Mesothelial cell of epicardium (in vitro differentiated cells): ENCODE measurements around the gene HIVEP3. TPM values are rescaled to one million over a fixed set of nuclear protein-coding genes. Genes with fewer than 3 reads are reported as not detected.

ENCODE experiments used
- DNase-seq, 2 experiments: peaks; one replicate each; pipeline ENCODE4 v3.0.0; 2021; ENCODE audit warnings: low spot score in 2 of 2; ENCODE audit not compliant: unreplicated experiment in 2 of 2
- H3K27ac Mint-ChIP-seq: 2 replicates; pipeline ENCODE4 v1.8.0; 2021; ENCODE audit warnings: mixed read lengths
- H3K27me3 Mint-ChIP-seq: 2 replicates; pipeline ENCODE4 v1.8.0; 2021; ENCODE audit warnings: low read depth, mixed read lengths
- H3K36me3 Mint-ChIP-seq: 2 replicates; pipeline ENCODE4 v1.8.0; 2021; ENCODE audit warnings: mixed read lengths
- H3K4me1 Mint-ChIP-seq: 2 replicates; pipeline ENCODE4 v1.8.0; 2021; ENCODE audit warnings: mixed read lengths
- H3K4me3 Mint-ChIP-seq: 2 replicates; pipeline ENCODE4 v1.8.0; 2021; ENCODE audit warnings: mild to moderate bottlenecking, moderate library complexity, mixed read lengths
- H3K9me3 Mint-ChIP-seq: 2 replicates; pipeline ENCODE4 v1.8.0; 2021; ENCODE audit warnings: mixed read lengths
- CTCF ChIP-seq: fragments of 200-600 bp; sonication (generic); IDR thresholded peaks from one replicate; pipeline ENCODE4 v1.5.0; 2021; ENCODE audit warnings: antibody characterized with exemption; ENCODE audit not compliant: unreplicated experiment
- total RNA-seq: library from RNA; stranded (reverse); gene quantifications from 3 replicates; pipeline ENCODE4 v1.2.1, GENCODE V29; 2021

HIVEP3 gene
- total RNA-seq, 1 donor from 2014 or later = 8.9 TPM

- Mint-ChIP-seq H3K36me3 (no peaks in the 10 kb centered on the region), H3K9me3 (no peaks in the 10 kb centered on the region), H3K27me3 (no peaks in the 10 kb centered on the region), H3K4me1 (peaks cover 23% of the 10 kb centered on the region), H3K27ac (no peak overlapping the region), H3K4me3 (no peak overlapping the region)
- DNase-seq = no peak
- no peak for TF ChIP-seq CTCF
These were observed 150.9 kb downstream of the HIVEP3 start for GRCh38 chr1:41767534-41768525.

GRCh38 chr1:41766546-41766945 is 152.2 kb downstream of the HIVEP3 start:
- Mint-ChIP-seq H3K27ac (no peak overlapping the region), H3K27me3 (no peaks in the 10 kb centered on the region), H3K36me3 (no peaks in the 10 kb centered on the region), H3K4me1 (peaks cover 23% of the 10 kb centered on the region), H3K9me3 (peaks cover 6% of the 10 kb centered on the region), H3K4me3 (no peak overlapping the region)
- DNase-seq = no peak
- no peak for TF ChIP-seq CTCF

- Mint-ChIP-seq H3K27me3 (no peaks in the 10 kb centered on the region), H3K36me3 (no peaks in the 10 kb centered on the region), H3K4me3 (no peak overlapping the region), H3K27ac (no peak overlapping the region), H3K4me1 (peaks cover 21% of the 10 kb centered on the region), H3K9me3 (peaks cover 7% of the 10 kb centered on the region)
- no peak for DNase-seq
- TF ChIP-seq CTCF = no peak
These were observed 152.7 kb downstream of the HIVEP3 start for GRCh38 chr1:41766041-41766440.

- no peak overlapping the region for H3K4me3 Mint-ChIP-seq
- no peaks in the 10 kb centered on the region for H3K36me3 Mint-ChIP-seq
- TF ChIP-seq CTCF = no peak
- H3K9me3 Mint-ChIP-seq = peaks cover 7% of the 10 kb centered on the region
- H3K27me3 Mint-ChIP-seq = no peaks in the 10 kb centered on the region
- DNase-seq = no peak
- H3K27ac Mint-ChIP-seq = no peak overlapping the region
- peaks cover 21% of the 10 kb centered on the region for H3K4me1 Mint-ChIP-seq
These were observed 153.6 kb downstream of the HIVEP3 start for GRCh38 chr1:41765152-41765551.

- no peak for DNase-seq
- Mint-ChIP-seq H3K9me3 (peaks cover 7% of the 10 kb centered on the region), H3K4me1 (peaks cover 21% of the 10 kb centered on the region), H3K36me3 (no peaks in the 10 kb centered on the region), H3K27me3 (no peaks in the 10 kb centered on the region), H3K27ac (no peak overlapping the region), H3K4me3 (no peak overlapping the region)
- TF ChIP-seq CTCF = no peak
These were observed 154.1 kb downstream of the HIVEP3 start for GRCh38 chr1:41764656-41765055.
